Caco-2 (cell line): ENCODE measurements around the gene SORD. TPM values are rescaled to one million over a fixed set of nuclear protein-coding genes. Genes with fewer than 3 reads are reported as not detected.
"Not testable (repeated sequence)": the region's sequence is repeated elsewhere in the genome, so short reads cannot be mapped to it uniquely, and the experiment has no call there.

Experiments used
- BruUV-seq: library from RNA; stranded (reverse); fragments of 400-500 nt; replicated peaks from 2 replicates; lab custom pipeline; 2021; lab: Mats Ljungman, UMichigan
- CTCF ChIA-PET: fragments of 300-600 bp; sonication (Branson Sonifier 250); formaldehyde crosslinking; loops from one replicate; lab custom pipeline; 2022; ENCODE audit warnings: antibody characterized with exemption; lab: Charles Lee
- POLR2A ChIA-PET: fragments of 300-600 bp; sonication (Branson Sonifier 250); formaldehyde crosslinking; loops from one replicate; lab custom pipeline; 2022; ENCODE audit warnings: antibody characterized with exemption; lab: Charles Lee
- DNase-seq, 2 experiments: peaks; one replicate each; pipeline versions ENCODE4 v3.0.0 to v3.0.0-alpha.2; 2020 to 2022
- H3K27me3 ChIP-seq: replicated peaks from 2 replicates; pipeline ENCODE4 v1.6.0; 2011; ENCODE audit warnings: low read length; ENCODE audit not compliant: control insufficient read depth, insufficient read depth
- H3K36me3 ChIP-seq: 2 replicates; pipeline ENCODE4 v1.5.1; 2011; ENCODE audit warnings: low read length; ENCODE audit not compliant: control insufficient read depth, insufficient read depth
- H3K4me1 ChIP-seq: fragments of 250-450 bp; sonication (Bioruptor Pico); 2 replicates; pipeline ENCODE4 v1.5.1; 2020; ENCODE audit warnings: mild to moderate bottlenecking
- H3K4me3 ChIP-seq: 2 replicates; pipeline ENCODE4 v1.5.1; 2011; ENCODE audit warnings: low read depth, mild to moderate bottlenecking, control low read depth, low read length
- H3K9me3 ChIP-seq: fragments of 250-450 bp; sonication (Bioruptor Pico); 2 replicates; pipeline ENCODE4 v1.5.1; 2020; ENCODE audit warnings: mild to moderate bottlenecking, moderate library complexity
- H3K27ac Mint-ChIP-seq: one replicate; pipeline ENCODE4 v1.8.0; 2022; ENCODE audit warnings: mixed read lengths; ENCODE audit not compliant: unreplicated experiment
- H3K27me3 Mint-ChIP-seq: one replicate; pipeline ENCODE4 v1.8.0; 2022; ENCODE audit warnings: mixed read lengths; ENCODE audit not compliant: insufficient read depth, unreplicated experiment
- H3K36me3 Mint-ChIP-seq: one replicate; pipeline ENCODE4 v1.8.0; 2022; ENCODE audit warnings: mild to moderate bottlenecking, mixed read lengths; ENCODE audit not compliant: insufficient read depth, unreplicated experiment
- H3K4me1 Mint-ChIP-seq: one replicate; pipeline ENCODE4 v1.8.0; 2022; ENCODE audit warnings: low read depth, mixed read lengths; ENCODE audit not compliant: unreplicated experiment
- H3K4me3 Mint-ChIP-seq: one replicate; pipeline ENCODE4 v1.8.0; 2022; ENCODE audit warnings: mild to moderate bottlenecking, moderate library complexity, mixed read lengths; ENCODE audit not compliant: unreplicated experiment
- H3K9me3 Mint-ChIP-seq: one replicate; pipeline ENCODE4 v1.8.0; 2022; ENCODE audit warnings: mixed read lengths; ENCODE audit not compliant: unreplicated experiment
- CTCF ChIP-seq, 2 experiments: fragments of 200-600 bp in 1 of 2; IDR thresholded peaks; 1 replicate in 1 of 2; 2 replicates in 1 of 2; pipeline versions ENCODE4 v1.5.1 to v1.8.0; 2011 to 2022; ENCODE audit warnings: antibody characterized with exemption in 1 of 2, control low read depth in 1 of 2, inconsistent platforms in 1 of 2, low read depth in 1 of 2, low read length in 1 of 2, mild to moderate bottlenecking in 1 of 2, moderate library complexity in 1 of 2; ENCODE audit not compliant: insufficient read depth in 1 of 2, severe bottlenecking in 1 of 2, unreplicated experiment in 1 of 2
- intact Hi-C: fragments of 100-400 bp; cut with micrococcal nuclease; formaldehyde crosslinking; loops from one replicate; pipeline ENCODE4 v1.10.0; 2022; ENCODE audit not compliant: unreplicated experiment
- total RNA-seq: library from RNA; stranded (reverse); gene quantifications from 2 replicates; pipeline ENCODE4 v1.2.3, GENCODE V29; 2022

The SORD gene
- total RNA-seq, 1 experiment from 2014 or later: 79.7 TPM

GRCh38 chr15:45026651-45027190 lies 3.7 kb downstream of the SORD start:
- peaks cover 8% of the 10 kb centered on the region for H3K9me3 Mint-ChIP-seq
- H3K36me3 Mint-ChIP-seq: peaks cover 23% of the 10 kb centered on the region
- H3K36me3 ChIP-seq: 0 out of 2 replicates have a peak, but pooled peaks cover 1% of the 10 kb centered on the region
- DNase-seq: no peak
- peaks cover 14% of the 10 kb centered on the region for H3K4me1 ChIP-seq
- H3K27ac Mint-ChIP-seq: no peak overlapping the region
- no peaks in the 10 kb centered on the region for H3K9me3 ChIP-seq
- peaks cover 7% of the 10 kb centered on the region for H3K4me1 Mint-ChIP-seq
- TF ChIP-seq CTCF (IDR thresholded peaks at IDR 0.05; ENCODE audit: insufficient read depth in 1 of 2, low read depth in 1 of 2, low read length in 1 of 2, severe bottlenecking in 1 of 2, unreplicated experiment in 1 of 2): no peak
- BruUV-seq: no TSS peak
- H3K4me3 ChIP-seq: no peak overlapping the region
- POLR2A ChIA-PET: no interaction called here
- no peaks in the 10 kb centered on the region for H3K27me3 Mint-ChIP-seq
- no peak overlapping the region for H3K4me3 Mint-ChIP-seq
- CTCF ChIA-PET: no interaction called here
- intact Hi-C loops: no loop called here
- no peaks in the 10 kb centered on the region for H3K27me3 ChIP-seq

- Histone ChIP-seq H3K4me1 (peaks cover 12% of the 10 kb centered on the region), H3K36me3 (0 out of 2 replicates have a peak, but pooled peaks cover 1% of the 10 kb centered on the region), H3K4me3 (no peak overlapping the region), H3K27me3 (no peaks in the 10 kb centered on the region), H3K9me3 (no peaks in the 10 kb centered on the region)
- Mint-ChIP-seq H3K36me3 (peaks cover 23% of the 10 kb centered on the region), H3K9me3 (peaks cover 8% of the 10 kb centered on the region), H3K4me1 (peaks cover 7% of the 10 kb centered on the region), H3K27me3 (no peaks in the 10 kb centered on the region), H3K4me3 (no peak overlapping the region), H3K27ac (no peak overlapping the region)
- no TSS peak for BruUV-seq
- CTCF ChIA-PET: no interaction called here
- intact Hi-C loops: no loop called here
- no peak for DNase-seq
- POLR2A ChIA-PET: no interaction called here
- TF ChIP-seq CTCF (IDR thresholded peaks at IDR 0.05; ENCODE audit: insufficient read depth in 1 of 2, low read depth in 1 of 2, low read length in 1 of 2, severe bottlenecking in 1 of 2, unreplicated experiment in 1 of 2): no peak
These were observed 4.2 kb downstream of the SORD start for GRCh38 chr15:45027220-45027619.

GRCh38 chr15:45030743-45031142 lies 7.7 kb downstream of the SORD start:
- CTCF ChIA-PET: interaction anchor here (0.6 to 1.3 kb wide), 3 partner anchors 88 to 347 kb away, joined by 3 to 6 read pairs (median 5); no protein-coding TSS in a partner anchor
- H3K27ac Mint-ChIP-seq: no peak overlapping the region
- TF ChIP-seq CTCF (IDR thresholded peaks at IDR 0.05; ENCODE audit: insufficient read depth in 1 of 2, low read depth in 1 of 2, low read length in 1 of 2, severe bottlenecking in 1 of 2, unreplicated experiment in 1 of 2): no peak
- H3K4me1 Mint-ChIP-seq: no peaks in the 10 kb centered on the region
- Histone ChIP-seq H3K4me1 (no peaks in the 10 kb centered on the region), H3K4me3 (no peak overlapping the region), H3K9me3 (no peaks in the 10 kb centered on the region), H3K36me3 (0 out of 2 replicates have a peak, but pooled peaks cover 1% of the 10 kb centered on the region), H3K27me3 (no peaks in the 10 kb centered on the region)
- H3K36me3 Mint-ChIP-seq: peaks cover 27% of the 10 kb centered on the region
- H3K9me3 Mint-ChIP-seq: peaks cover 8% of the 10 kb centered on the region
- no peak for DNase-seq
- no TSS peak for BruUV-seq
- POLR2A ChIA-PET: no interaction called here
- H3K4me3 Mint-ChIP-seq: no peak overlapping the region
- H3K27me3 Mint-ChIP-seq: no peaks in the 10 kb centered on the region
- intact Hi-C loops: no loop called here

GRCh38 chr15:45031522-45032028 lies 8.6 kb downstream of the SORD start:
- H3K4me1 Mint-ChIP-seq, H3K4me1 ChIP-seq, intact Hi-C loops, H3K9me3 ChIP-seq, H3K27me3 ChIP-seq, H3K27ac Mint-ChIP-seq, H3K9me3 Mint-ChIP-seq, DNase-seq, BruUV-seq, POLR2A ChIA-PET, H3K27me3 Mint-ChIP-seq, H3K4me3 Mint-ChIP-seq, H3K36me3 ChIP-seq, H3K4me3 ChIP-seq: not testable (repeated sequence)
- peaks cover 35% of the 10 kb centered on the region for H3K36me3 Mint-ChIP-seq
- CTCF ChIA-PET: interaction anchor here (0.6 kb wide), 1 partner anchor 348 kb away, joined by 3 read pairs; no protein-coding TSS in a partner anchor

- intact Hi-C loops, H3K9me3 Mint-ChIP-seq, H3K4me1 ChIP-seq, CTCF ChIA-PET, H3K36me3 ChIP-seq, H3K27me3 ChIP-seq, H3K27ac Mint-ChIP-seq, H3K4me3 Mint-ChIP-seq, H3K9me3 ChIP-seq, DNase-seq, H3K4me3 ChIP-seq, POLR2A ChIA-PET, BruUV-seq, H3K27me3 Mint-ChIP-seq: not testable (repeated sequence)
- Mint-ChIP-seq H3K4me1 (peaks cover 11% of the 10 kb centered on the region), H3K36me3 (peaks cover 35% of the 10 kb centered on the region)
These were observed 9.5 kb downstream of the SORD start for GRCh38 chr15:45032501-45032900.
